Neural cell (in vitro differentiated cells): ENCODE results near the gene EEF2KMT. TPM values are rescaled to one million over a fixed set of nuclear protein-coding genes. Genes with fewer than 3 reads are reported as not detected.

Experiments used
- H2AFZ ChIP-seq: fragments of 200-600, 300-800 bp; sonication (generic), shearing (Covaris generic); 2 replicates; pipeline ENCODE4 v1.6.0; 2014; ENCODE audit warnings: low read depth, mild to moderate bottlenecking, antibody characterized with exemption, low read length, moderate library complexity
- H3F3A ChIP-seq: fragments of 200-600 bp; shearing (Covaris generic); 2 replicates; pipeline ENCODE4 v1.6.1; 2016; ENCODE audit warnings: mild to moderate bottlenecking, moderate library complexity, mixed read lengths, antibody characterized with exemption, low read length; ENCODE audit not compliant: insufficient read depth, poor library complexity, severe bottlenecking
- H3K27ac ChIP-seq: fragments of 200-600, 300-800 bp; sonication (generic), shearing (Covaris generic); 2 replicates; pipeline ENCODE4 v1.5.1; 2014; ENCODE audit warnings: mild to moderate bottlenecking, low read length, moderate library complexity
- H3K27me3 ChIP-seq: fragments of 300-800, 200-600 bp; sonication (generic), shearing (Covaris generic); 2 replicates; pipeline ENCODE4 v1.6.0; 2014; ENCODE audit warnings: mild to moderate bottlenecking, low read depth, low read length, moderate library complexity; ENCODE audit not compliant: insufficient read depth
- H3K36me3 ChIP-seq: fragments of 300-800, 200-600 bp; sonication (generic), shearing (Covaris generic); 2 replicates; pipeline ENCODE4 v1.5.1; 2014; ENCODE audit warnings: mild to moderate bottlenecking, antibody characterized with exemption, low read length, moderate library complexity; ENCODE audit not compliant: insufficient read depth
- H3K4me2 ChIP-seq: fragments of 300-800, 200-600 bp; sonication (generic), shearing (Covaris generic); 2 replicates; pipeline ENCODE4 v1.6.0; 2014; ENCODE audit warnings: mild to moderate bottlenecking, low read length
- H3K4me3 ChIP-seq: fragments of 300-800, 200-600 bp; sonication (generic), shearing (Covaris generic); 2 replicates; pipeline ENCODE4 v1.5.1; 2014; ENCODE audit warnings: mild to moderate bottlenecking, low read length, moderate library complexity
- H3K79me2 ChIP-seq: fragments of 200-600 bp; shearing (Covaris generic); replicated peaks from 2 replicates; pipeline ENCODE4 v1.6.0; 2014; ENCODE audit warnings: mild to moderate bottlenecking, low read length, moderate library complexity; ENCODE audit not compliant: insufficient read depth
- H3K9ac ChIP-seq: fragments of 300-800, 200-600 bp; sonication (generic), shearing (Covaris generic); 2 replicates; pipeline ENCODE4 v1.6.1; 2016; ENCODE audit warnings: mild to moderate bottlenecking, low read length, mixed read lengths
- H3K9me2 ChIP-seq: fragments of 200-600 bp; shearing (Covaris generic); 2 replicates; pipeline ENCODE4 v1.6.1; 2016; ENCODE audit warnings: mild to moderate bottlenecking, low read length, mixed read lengths; ENCODE audit not compliant: insufficient read depth
- H3K9me3 ChIP-seq: fragments of 200-600, 300-800 bp; sonication (generic), shearing (Covaris generic); 2 replicates; pipeline ENCODE4 v1.6.1; 2016; ENCODE audit warnings: mild to moderate bottlenecking, mixed run types, low read length, moderate library complexity, mixed read lengths
- H4K20me1 ChIP-seq: fragments of 200-600 bp; shearing (Covaris generic); 2 replicates; pipeline ENCODE4 v1.6.1; 2016; ENCODE audit warnings: mild to moderate bottlenecking, mixed run types; ENCODE audit not compliant: insufficient read depth
- CTCF ChIP-seq: fragments of 450-650 bp; IDR thresholded peaks from 2 replicates; pipeline ENCODE4 v1.5.1; 2014; ENCODE audit warnings: antibody characterized with exemption, mild to moderate bottlenecking, moderate library complexity; ENCODE audit not compliant: poor library complexity, severe bottlenecking
- EP300 ChIP-seq: fragments of 450-650 bp; conservative IDR thresholded peaks from 2 replicates; pipeline ENCODE4 v1.6.1; 2014; ENCODE audit warnings: antibody characterized with exemption, mild to moderate bottlenecking, moderate library complexity; ENCODE audit not compliant: poor library complexity, severe bottlenecking
- EZH2 ChIP-seq: fragments of 200-600, 300-800 bp; shearing (Covaris generic), sonication (generic); IDR thresholded peaks from 2 replicates; pipeline ENCODE4 v1.6.1; 2014; ENCODE audit warnings: antibody characterized with exemption, low read length, borderline replicate concordance, mild to moderate bottlenecking; ENCODE audit not compliant: insufficient read depth, poor library complexity, severe bottlenecking
- MXI1 ChIP-seq: fragments of 450-650 bp; conservative IDR thresholded peaks from 2 replicates; pipeline ENCODE4 v1.6.1; 2014; ENCODE audit warnings: antibody characterized with exemption, mild to moderate bottlenecking; ENCODE audit not compliant: poor library complexity, severe bottlenecking
- POLR2AphosphoS5 ChIP-seq: IDR thresholded peaks from 2 replicates; pipeline ENCODE4 v1.6.1; 2012
- SMC3 ChIP-seq: fragments of 450-650 bp; conservative IDR thresholded peaks from 2 replicates; pipeline ENCODE4 v1.6.1; 2014; ENCODE audit warnings: antibody characterized with exemption, mild to moderate bottlenecking, moderate library complexity; ENCODE audit not compliant: poor library complexity
- polyA plus RNA-seq: library from polyadenylated mRNA; depleted of rRNA; stranded (reverse); fragments of >200 nt; gene quantifications from 2 replicates; pipeline ENCODE4 v1.2.3, GENCODE V29; 2014

Gene EEF2KMT
- polyA plus RNA-seq, 1 donor from 2014 or later = 4.6 TPM

- Histone ChIP-seq H3K27me3 (no peaks in the 10 kb centered on the region), H2AFZ (no peak overlapping the region), H4K20me1 (no peaks in the 10 kb centered on the region), H3K9ac (no peak overlapping the region), H3K27ac (no peak overlapping the region), H3F3A (no peaks in the 10 kb centered on the region), H3K4me3 (no peak overlapping the region), H3K4me2 (no peak overlapping the region), H3K79me2 (no peaks in the 10 kb centered on the region), H3K9me3 (no peaks in the 10 kb centered on the region), H3K36me3 (no peaks in the 10 kb centered on the region), H3K9me2 (no peaks in the 10 kb centered on the region)
- TF ChIP-seq MXI1 (no peak), POLR2AphosphoS5 (no peak), EP300 (no peak), EZH2 (no peak), CTCF (no peak), SMC3 (no peak)
Measured at GRCh38 chr16:5035909-5036227, 61.7 kb downstream of the EEF2KMT start.

Other genes with a start within 250 kb of the EEF2KMT start
- 0.66 and 0.81 TPM in 2 replicates for gene PPL, start 160.6 kb downstream of the EEF2KMT start, polyA plus RNA-seq
- gene SEC14L5, start 139.5 kb downstream of the EEF2KMT start, polyA plus RNA-seq = 0.43 and 0.50 TPM in 2 replicates
- gene NAGPA, start 63.9 kb downstream of the EEF2KMT start, polyA plus RNA-seq = 33.1 and 36.6 TPM in 2 replicates
- gene C16orf89, start 31.8 kb downstream of the EEF2KMT start, polyA plus RNA-seq = not detected in 2 replicates
- 13.9 and 18.1 TPM in 2 replicates for gene ALG1, start 26.0 kb downstream of the EEF2KMT start, polyA plus RNA-seq